GM19025 (cell line): ENCODE results near the gene ITFG2.
A peak's percentile ranks its signal among the peaks of the same experiment; 100 is the strongest.

Source experiments
- ATAC-seq: cut with Tn5 transposase; IDR thresholded peaks from one replicate; pipeline ENCODE4 v1.9.1; 2021; ENCODE audit warnings: mild to moderate bottlenecking, low read depth, moderate library complexity; ENCODE audit not compliant: unreplicated experiment

ITFG2 gene

GRCh38 chr12:2794736-2795289, 17.7 kb upstream of the ITFG2 start, which contains the start of gene FKBP4:
Gene FKBP4 (plus strand): TSS chr12:2794970. CDS start chr12:2795140, 170 bp downstream.
- peak; percentile 68 for ATAC-seq

DNA sequence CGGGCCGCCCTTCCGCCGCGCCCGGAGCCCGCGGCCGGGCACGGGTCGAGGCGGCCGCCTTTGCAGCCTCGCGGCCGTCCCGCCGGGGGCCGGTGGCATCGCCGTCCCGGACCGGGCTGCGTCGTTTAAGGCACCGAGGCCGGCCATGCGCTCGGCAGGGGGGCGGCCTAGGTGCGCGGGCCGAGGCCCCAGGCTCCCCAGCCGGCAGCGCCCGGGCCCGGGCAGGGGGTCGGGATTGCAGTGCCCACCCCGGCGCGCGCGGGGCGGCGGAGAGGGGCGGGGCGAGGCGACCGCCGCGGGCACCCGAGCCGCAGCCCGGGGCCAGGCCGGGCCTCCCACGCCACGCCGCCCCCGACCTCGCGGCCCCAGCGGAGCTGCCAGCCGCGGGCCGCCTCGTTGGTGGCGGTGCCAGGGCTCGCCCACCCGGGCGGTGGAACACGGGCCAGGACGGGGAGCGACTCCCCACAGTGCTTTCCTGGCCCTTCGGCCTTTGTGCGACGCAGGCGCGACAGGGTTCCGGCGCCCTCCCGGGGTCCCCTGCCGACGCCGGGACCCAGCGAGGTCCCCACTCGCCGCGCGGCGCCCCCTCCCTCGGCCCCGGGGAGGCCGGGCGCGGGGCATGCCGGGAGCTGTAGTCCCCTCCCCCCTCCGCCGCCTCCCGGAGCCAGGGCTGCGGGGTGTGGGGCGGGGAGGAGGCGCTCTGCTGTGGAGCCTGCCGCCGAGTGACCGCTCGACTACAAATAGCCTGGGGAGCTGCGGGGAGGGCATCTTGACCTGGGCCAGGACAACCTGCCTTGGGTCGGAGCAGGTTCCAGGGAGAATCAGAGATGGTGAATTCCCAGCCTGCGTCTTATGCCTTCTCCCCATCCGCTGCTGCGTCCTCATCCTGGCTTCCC, 16.9 kb upstream of the ITFG2 start:
- peak; percentile 70 for ATAC-seq

GRCh38 chr12:2796187-2796666, 16.2 kb upstream of the ITFG2 start:
- ATAC-seq = no peak

GRCh38 chr12:2797721-2798418, 14.6 kb upstream of the ITFG2 start:
- ATAC-seq = no peak

DNA sequence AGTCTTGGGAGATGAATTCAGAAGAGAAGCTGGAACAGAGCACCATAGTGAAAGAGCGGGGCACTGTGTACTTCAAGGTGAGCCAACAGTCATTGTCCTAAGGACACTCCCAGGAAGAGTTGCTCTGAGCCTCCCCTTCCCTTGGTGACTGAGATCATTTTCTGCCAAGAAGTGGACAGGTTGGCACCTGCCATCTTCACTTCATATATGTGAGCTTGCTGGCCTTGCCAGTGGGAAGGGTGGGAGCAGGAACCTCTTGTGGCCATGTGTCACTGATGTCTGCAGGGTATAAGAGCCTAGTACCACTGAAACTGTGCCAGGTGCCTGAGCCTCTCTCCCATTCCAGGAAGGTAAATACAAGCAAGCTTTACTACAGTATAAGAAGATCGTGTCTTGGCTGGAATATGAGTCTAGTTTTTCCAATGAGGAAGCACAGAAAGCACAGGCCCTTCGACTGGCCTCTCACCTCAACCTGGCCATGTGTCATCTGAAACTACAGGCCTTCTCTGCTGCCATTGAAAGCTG, 12.4 kb upstream of the ITFG2 start:
- no peak for ATAC-seq

DNA sequence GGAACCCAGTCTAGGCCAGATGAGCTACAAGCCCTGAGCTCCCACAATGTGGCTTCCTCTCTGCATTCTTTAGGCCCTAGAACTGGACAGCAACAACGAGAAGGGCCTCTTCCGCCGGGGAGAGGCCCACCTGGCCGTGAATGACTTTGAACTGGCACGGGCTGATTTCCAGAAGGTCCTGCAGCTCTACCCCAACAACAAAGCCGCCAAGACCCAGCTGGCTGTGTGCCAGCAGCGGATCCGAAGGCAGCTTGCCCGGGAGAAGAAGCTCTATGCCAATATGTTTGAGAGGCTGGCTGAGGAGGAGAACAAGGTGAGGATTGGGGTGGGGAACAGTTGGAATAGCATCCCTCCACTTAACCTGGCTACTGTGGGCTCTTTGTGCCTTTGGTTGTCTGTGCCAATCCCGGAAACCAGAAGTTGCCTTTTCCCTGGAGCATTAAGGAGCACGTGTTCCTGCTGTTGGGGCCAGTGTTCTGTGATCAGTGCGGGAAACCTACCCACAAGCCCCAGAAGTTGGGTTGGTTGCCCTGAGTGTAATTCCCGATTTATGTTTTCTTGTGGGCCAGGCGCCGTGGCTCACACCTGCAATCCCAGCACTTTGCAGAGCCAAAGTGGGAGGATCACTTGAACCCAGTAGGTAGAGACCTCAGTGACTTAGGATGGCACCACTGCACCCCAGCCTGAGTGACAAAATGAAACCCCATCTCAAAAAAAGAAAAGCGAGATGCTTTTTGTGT, 11.3 kb upstream of the ITFG2 start:
- no peak for ATAC-seq

DNA sequence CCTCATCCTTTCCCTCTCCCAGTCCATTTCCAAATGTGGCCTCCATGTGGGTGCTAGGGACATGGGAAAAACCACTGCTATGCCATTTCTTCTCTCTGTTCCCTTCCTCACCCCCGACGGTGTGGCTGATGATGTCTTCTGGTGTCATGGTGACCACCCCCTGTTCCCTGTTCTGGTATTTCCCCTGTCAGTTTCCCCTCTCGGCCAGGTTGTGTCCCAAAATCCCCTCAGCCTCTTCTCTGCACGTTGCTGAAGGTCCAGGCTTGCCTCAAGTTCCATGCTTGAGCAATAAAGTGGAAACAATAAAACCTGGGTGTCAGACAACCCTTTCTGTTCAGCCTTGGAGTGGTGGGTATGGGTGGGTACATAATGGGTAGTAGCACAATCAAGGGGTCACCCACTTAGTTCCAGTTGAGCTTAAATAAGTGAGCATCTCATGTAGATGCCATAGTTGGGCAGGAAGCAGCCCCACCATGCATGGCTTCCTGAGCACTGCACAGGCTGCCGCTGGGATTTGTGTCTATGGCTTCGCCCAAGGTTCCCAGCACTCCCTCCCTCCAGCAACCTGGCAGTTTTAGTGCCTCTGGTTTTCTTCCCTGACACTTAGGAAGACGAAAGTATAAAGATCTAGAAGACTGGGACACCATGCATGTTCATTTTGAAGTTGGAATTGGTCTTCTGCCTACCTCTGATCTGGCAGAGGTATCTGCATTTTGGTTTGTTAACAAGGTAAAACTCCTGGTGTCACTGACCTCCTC, 8.7 kb upstream of the ITFG2 start:
- no peak for ATAC-seq

- no peak for ATAC-seq
Observed at GRCh38 chr12:2804393-2805142, 7.9 kb upstream of the ITFG2 start.

GRCh38 chr12:2805143-2805520, 7.3 kb upstream of the ITFG2 start:
- ATAC-seq = no peak

- ATAC-seq = no peak
Observed at GRCh38 chr12:2806700-2807099, 5.8 kb upstream of the ITFG2 start.

- ATAC-seq = no peak
Observed at GRCh38 chr12:2811801-2812200, 667 bp upstream of the ITFG2 start.

DNA sequence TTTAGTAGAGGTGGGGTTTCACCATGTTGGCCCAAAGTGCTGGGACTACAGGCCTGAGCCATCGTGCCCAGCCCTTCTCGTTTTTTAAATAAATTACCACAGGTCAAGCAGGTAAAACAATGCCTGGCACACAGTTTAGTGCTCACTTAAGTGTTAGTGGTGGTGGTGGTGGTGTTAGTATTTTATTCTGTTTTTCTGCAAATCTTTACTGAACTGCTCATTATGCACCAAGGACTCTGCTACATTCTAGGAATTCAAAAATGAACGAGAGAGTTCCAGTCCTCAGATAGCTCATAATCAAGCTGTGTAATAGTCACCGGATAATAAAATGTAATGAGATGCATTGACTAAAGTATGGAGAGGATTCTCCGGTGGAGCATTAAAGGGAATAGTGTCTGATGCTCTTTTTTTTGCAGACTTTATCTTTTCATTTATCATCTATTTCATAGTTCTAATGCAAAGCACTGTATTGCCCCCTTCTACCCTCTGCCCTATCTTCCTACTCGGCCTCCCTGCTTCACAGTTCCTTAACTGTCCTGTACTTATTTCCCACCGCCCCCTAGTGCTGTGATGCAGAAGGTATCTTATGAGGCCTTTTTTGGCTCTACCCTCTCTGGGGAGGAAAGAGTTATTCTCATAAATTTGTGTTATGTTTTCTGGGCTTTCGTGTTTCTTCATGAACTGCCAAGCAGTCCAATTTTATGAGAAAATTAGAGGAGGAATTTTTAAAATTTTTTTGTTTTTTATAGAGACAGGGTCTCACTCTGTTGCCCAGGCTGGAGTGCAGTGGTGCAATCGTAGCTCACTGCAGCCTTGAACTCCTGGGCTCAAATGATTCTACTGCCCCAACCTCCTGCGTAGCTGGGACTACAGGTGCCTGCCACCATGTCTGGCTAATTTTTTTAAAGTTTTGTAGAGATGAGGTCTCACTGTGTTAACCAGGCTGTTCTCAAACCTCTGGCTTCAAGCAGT, 1.0 kb downstream of the ITFG2 start:
- ATAC-seq = no peak

GRCh38 chr12:2819810-2820209, 7.3 kb downstream of the ITFG2 start:
- ATAC-seq = no peak

GRCh38 chr12:2820432-2820831, 8.0 kb downstream of the ITFG2 start:
- ATAC-seq = no peak

DNA sequence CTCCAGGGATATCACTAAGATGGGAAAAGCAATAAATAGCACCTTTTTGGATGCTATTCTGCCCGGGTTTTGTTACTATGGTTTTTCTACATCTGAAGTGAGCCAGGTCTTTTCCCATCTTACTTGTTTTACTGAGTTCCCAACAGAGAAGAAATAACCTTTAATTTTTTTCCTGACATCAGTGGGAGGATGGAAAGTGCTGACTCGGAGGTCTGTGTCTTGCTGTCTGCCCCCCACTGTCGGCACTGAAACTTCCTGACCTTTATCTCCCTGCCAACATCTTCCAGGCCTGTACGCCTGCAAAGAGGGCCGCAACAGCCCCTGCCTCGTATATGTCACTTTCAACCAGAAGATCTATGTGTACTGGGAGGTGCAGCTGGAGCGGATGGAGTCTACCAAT, 11.0 kb downstream of the ITFG2 start:
- no peak for ATAC-seq

- no peak for ATAC-seq
Observed at GRCh38 chr12:2824541-2824940, 12.1 kb downstream of the ITFG2 start.

- no peak for ATAC-seq
Observed at GRCh38 chr12:2825132-2825531, 12.7 kb downstream of the ITFG2 start.

- no peak for ATAC-seq
Observed at GRCh38 chr12:2826036-2826435, 13.6 kb downstream of the ITFG2 start.
